Measurements from ENCODE around the gene CCL22. TPM values are rescaled to one million over a fixed set of nuclear protein-coding genes. Genes with fewer than 3 reads are reported as not detected.
A peak's percentile ranks its signal among the peaks of the same experiment; 100 is the strongest.

CCL22 gene
- total and polyA plus RNA-seq, 12 donors: 0.07 to 0.60 TPM; not detected in 10

DNA sequence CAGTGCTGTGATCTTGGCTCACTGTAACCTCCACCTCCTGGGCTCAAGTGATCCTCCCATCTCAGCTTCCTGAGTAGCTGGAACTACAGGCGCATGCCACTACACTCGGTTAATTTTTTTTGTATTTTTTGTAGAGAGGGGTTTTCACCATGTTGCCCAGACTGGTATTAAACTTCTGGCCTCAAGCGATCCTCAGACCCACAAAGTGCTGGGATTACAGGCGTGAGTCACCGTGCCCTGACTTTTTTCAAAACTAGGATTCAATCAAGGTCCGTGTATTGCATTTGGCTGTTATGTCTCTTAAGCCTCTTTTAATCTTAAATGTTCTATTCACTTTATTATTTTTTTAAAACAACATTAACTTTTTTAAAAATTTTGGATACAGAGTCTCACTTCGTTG, 4.3 kb upstream of the CCL22 start:
- Histone ChIP-seq H3K4me3 (no peak overlapping the region), H3K27me3 (peaks cover 0 to 4% (median 0%) of the 10 kb centered on the region in 7 donors), H3K4me1 (peaks cover 0 to 7% (median 0%) of the 10 kb centered on the region in 9 donors), H3K27ac (no peak overlapping the region), H3K36me3 (no peaks in the 10 kb centered on the region), H3K9me3 (no peaks in the 10 kb centered on the region)
- TF ChIP-seq, protein P1, sequence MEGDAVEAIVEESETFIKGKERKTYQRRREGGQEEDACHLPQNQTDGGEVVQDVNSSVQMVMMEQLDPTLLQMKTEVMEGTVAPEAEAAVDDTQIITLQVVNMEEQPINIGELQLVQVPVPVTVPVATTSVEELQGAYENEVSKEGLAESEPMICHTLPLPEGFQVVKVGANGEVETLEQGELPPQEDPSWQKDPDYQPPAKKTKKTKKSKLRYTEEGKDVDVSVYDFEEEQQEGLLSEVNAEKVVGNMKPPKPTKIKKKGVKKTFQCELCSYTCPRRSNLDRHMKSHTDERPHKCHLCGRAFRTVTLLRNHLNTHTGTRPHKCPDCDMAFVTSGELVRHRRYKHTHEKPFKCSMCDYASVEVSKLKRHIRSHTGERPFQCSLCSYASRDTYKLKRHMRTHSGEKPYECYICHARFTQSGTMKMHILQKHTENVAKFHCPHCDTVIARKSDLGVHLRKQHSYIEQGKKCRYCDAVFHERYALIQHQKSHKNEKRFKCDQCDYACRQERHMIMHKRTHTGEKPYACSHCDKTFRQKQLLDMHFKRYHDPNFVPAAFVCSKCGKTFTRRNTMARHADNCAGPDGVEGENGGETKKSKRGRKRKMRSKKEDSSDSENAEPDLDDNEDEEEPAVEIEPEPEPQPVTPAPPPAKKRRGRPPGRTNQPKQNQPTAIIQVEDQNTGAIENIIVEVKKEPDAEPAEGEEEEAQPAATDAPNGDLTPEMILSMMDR (IDR thresholded peaks at IDR 0.05): no peak
- WGBS, 2 donors: 90 to 92% methylated on average over 7 of the region's 7 CpGs
- ATAC-seq (no peak), DNase-seq (no peak)
- intact Hi-C loops (cut with DNase I): no loop called here

DNA sequence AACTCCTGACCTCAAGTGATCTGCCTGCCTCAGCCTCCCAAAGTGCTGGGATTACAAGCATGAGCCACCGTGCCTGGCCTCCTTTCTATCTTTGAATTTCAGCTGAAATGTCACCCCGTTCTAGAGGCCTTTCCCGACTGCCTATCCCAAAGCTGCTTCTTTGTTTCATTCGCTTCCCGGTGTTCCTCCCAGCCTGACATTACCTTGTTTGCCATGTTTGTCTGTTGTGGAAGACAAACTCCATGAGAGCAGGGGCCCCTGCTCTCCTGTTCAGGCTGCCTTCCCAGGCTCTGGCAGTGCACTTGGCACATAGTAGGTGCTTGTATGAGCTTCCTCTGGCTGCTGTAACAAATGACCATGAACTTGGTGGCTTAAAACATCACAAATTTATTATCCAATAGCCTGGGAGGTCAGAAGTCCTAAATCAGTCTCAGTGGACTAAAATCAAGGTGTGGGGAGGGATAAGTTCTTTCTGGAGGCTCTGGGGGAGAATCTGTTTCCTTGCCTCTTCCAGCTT, 2.6 kb upstream of the CCL22 start:
- H3K4me1 ChIP-seq: peaks cover 0 to 4% (median 0%) of the 10 kb centered on the region in 9 donors
- H3K9me3 ChIP-seq: no peaks in the 10 kb centered on the region
- no peak overlapping the region for H3K27ac ChIP-seq
- ATAC-seq: no peak
- TF ChIP-seq, protein P1 (IDR thresholded peaks at IDR 0.05): no peak
- WGBS, 2 donors: 82 to 90% methylated on average over 5 of the region's 5 CpGs
- no peak for DNase-seq
- H3K4me3 ChIP-seq: no peak overlapping the region
- no peaks in the 10 kb centered on the region for H3K27me3 ChIP-seq
- intact Hi-C loops (cut with DNase I): no loop called here
- no peaks in the 10 kb centered on the region for H3K36me3 ChIP-seq

DNA sequence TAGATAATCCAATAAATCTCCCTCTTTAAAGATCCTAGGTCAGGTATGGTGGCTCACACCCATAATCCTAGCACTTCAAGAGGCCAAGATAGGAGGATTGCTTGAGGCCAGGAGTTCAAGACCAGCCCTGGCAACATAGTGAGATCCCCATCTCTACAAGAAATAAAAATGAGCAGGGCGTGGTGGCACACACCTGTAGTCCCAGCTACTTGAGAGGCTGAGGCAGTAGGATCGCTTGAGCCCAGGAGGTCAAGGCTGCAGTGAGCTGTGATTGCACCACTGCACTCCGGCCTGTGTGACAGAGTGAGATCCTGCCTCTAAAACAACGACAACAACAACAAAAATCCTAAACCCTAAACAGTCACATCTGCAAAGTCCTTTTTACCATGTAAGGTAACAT, 2.0 kb upstream of the CCL22 start:
- no peaks in the 10 kb centered on the region for H3K9me3 ChIP-seq
- TF ChIP-seq, protein P1 (IDR thresholded peaks at IDR 0.05): no peak
- intact Hi-C loops (cut with DNase I): no loop called here
- H3K4me1 ChIP-seq: peaks cover 0 to 4% (median 0%) of the 10 kb centered on the region in 9 donors
- H3K27me3 ChIP-seq: no peaks in the 10 kb centered on the region
- H3K36me3 ChIP-seq: no peaks in the 10 kb centered on the region
- 86 to 98% methylated on average over 4 of the region's 4 CpGs for WGBS, 2 donors
- no peak overlapping the region for H3K4me3 ChIP-seq
- ATAC-seq (no peak), DNase-seq (no peak)
- H3K27ac ChIP-seq: no peak overlapping the region

DNA sequence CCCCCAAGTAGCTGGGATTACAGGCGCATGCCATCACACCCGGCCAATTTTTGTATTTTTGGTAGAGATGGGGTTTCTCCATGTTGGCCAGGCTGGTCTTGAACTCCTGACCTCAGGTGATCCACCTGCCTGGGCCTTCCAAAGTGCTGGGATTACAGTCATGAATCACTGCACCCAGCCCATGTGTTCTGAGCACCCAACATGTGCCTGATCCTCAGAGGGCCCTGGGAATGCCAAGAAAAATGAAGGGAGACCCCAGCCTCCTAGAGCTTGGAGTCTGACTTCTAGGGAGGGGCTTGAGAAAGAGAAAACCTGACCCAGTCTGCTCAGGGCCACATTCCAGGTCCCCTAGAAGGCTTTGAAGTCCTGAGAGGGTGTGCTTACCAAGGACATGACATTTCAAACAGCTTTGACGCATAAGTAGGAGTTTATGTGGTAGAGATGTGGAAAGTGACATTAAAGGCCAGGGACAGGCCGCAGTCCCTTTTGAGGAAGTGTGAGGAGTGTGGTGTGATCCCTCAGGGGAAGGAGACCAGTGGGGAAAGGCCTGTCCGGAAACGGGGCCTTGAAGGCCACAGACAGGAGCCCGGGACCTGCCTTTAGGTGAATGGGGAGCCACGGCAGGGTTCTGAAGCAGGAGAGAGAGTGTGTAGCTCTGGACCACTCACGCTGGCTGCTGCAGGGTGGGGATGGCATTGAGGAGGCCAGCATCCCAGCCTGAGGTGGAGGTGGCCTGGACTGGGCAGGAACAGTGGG, 1.1 kb upstream of the CCL22 start:
- H3K4me1 ChIP-seq: peaks cover 0 to 4% (median 0%) of the 10 kb centered on the region in 9 donors
- no peaks in the 10 kb centered on the region for H3K27me3 ChIP-seq
- peak in 4 of 8 donors; percentile 42 to 55 (median 50) for ATAC-seq
- H3K27ac ChIP-seq: no peak overlapping the region
- 86 to 88% methylated on average over 9 of the region's 9 CpGs for WGBS, 2 donors
- no peak for DNase-seq
- no peak overlapping the region for H3K4me3 ChIP-seq
- TF ChIP-seq, protein P1 (IDR thresholded peaks at IDR 0.05): no peak
- intact Hi-C loops (cut with DNase I): no loop called here
- no peaks in the 10 kb centered on the region for H3K36me3 ChIP-seq
- H3K9me3 ChIP-seq: no peaks in the 10 kb centered on the region
